ENCODE data around the gene KRT6A.

DNA sequence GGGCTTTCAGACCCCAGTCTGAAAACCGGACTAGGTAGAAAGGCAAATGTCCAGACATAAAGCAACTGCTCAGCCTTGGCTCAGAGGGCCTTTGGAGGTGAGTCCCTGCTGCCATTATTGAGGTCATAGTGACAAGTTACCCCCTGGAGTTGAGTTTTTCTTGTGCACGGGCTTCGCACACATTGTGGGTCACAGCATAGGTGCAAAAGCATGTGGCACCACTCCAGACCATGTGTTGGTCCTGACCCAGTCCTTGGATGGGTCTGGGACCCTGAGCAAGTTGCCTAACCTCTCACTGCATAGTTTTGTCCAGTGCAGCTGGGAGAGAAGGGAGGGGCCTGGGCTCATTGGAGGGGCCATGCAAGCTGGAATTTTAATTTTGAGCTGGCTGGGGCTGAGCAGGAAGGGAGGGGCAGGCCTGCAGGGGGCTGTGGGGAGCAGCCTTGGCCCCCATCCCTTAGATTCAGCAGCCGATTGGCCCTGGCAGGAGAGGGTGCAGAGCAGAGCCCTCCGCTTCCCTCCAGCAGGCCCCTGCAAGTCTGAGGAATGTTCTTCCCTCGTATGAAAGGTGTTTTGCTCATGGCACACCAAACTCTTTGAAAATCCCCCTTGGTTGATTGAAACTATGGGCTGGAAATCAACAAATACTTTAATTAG, 31.3 kb upstream of the KRT6A start:
- TF ChIP-seq TAF1 (IDR thresholded peaks at IDR 0.05; ENCODE audit: borderline replicate concordance, low read depth, low read length) = no peak
- no peak for TF ChIP-seq POLR2A (IDR thresholded peaks at IDR 0.05; ENCODE audit: low read depth, low read length)

All from GM12892 (cell line).